Keratinocyte (primary cell): ENCODE measurements around the gene RNASE8.

ENCODE experiments used
- EZH2 ChIP-seq: IDR thresholded peaks from one replicate; pipeline ENCODE4 v1.6.1; 2012; ENCODE audit warnings: inconsistent platforms, mild to moderate bottlenecking, low read length, moderate library complexity
- TF ChIP-seq, protein P1 (sequence below), 3 experiments: IDR thresholded peaks in 1 of 3; conservative IDR thresholded peaks in 1 of 3; optimal IDR thresholded peaks in 1 of 3; 2 replicates in 2 of 3; 3 replicates in 1 of 3; pipeline versions ENCODE3 to v1.5.1; 2011; ENCODE audit warnings: low read length in 3 of 3, mild to moderate bottlenecking in 3 of 3, moderate library complexity in 2 of 3, control low read depth in 1 of 3, inconsistent platforms in 1 of 3; ENCODE audit not compliant: insufficient read depth in 2 of 3; ENCODE audit errors: extremely low read depth in 1 of 3

DNA sequence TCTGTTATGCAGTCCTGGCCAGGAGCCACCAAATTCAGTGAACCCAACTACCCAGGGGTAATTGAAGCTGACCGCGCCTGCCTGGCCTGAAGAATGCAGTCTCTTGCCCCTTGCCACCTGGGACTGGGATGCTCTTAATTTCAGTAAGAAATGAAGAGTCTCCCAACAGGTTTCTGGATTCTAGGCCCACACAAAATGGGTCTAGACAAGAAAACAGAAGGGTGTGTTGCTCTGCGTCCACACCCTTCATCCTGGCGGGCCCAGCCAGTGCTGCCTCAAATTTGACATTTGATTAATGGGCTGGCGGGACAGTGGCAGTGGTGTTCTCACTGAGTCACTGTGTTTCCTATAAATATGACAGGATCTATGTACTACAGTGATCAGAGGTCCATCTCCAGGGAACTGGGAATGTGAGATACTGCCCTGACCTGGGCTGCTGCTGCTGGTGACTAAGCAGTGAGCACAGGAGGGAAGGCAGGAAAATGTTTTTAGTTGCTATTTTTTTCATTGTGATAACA, 49.7 kb downstream of the RNASE8 start:
- TF ChIP-seq, protein P1, sequence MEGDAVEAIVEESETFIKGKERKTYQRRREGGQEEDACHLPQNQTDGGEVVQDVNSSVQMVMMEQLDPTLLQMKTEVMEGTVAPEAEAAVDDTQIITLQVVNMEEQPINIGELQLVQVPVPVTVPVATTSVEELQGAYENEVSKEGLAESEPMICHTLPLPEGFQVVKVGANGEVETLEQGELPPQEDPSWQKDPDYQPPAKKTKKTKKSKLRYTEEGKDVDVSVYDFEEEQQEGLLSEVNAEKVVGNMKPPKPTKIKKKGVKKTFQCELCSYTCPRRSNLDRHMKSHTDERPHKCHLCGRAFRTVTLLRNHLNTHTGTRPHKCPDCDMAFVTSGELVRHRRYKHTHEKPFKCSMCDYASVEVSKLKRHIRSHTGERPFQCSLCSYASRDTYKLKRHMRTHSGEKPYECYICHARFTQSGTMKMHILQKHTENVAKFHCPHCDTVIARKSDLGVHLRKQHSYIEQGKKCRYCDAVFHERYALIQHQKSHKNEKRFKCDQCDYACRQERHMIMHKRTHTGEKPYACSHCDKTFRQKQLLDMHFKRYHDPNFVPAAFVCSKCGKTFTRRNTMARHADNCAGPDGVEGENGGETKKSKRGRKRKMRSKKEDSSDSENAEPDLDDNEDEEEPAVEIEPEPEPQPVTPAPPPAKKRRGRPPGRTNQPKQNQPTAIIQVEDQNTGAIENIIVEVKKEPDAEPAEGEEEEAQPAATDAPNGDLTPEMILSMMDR (optimal IDR thresholded peaks at IDR 0.05 in 1 of 3, IDR thresholded peaks at IDR 0.05 in 1 of 3, conservative IDR thresholded peaks at IDR 0.05 in 1 of 3; ENCODE audit: extremely low read depth in 1 of 3, insufficient read depth in 2 of 3, low read length in 3 of 3), result no peak
- TF ChIP-seq EZH2, result no peak
